OCI-LY1 (cell line): ENCODE measurements around the gene AGPS.

ENCODE experiments used
- CTCF ChIP-seq: fragments of 200-600 bp; sonication (generic), shearing (Covaris generic); IDR thresholded peaks from 2 replicates; pipeline ENCODE4 v1.5.1; 2017; ENCODE audit warnings: mild to moderate bottlenecking, antibody characterized with exemption, low read length, moderate library complexity, mixed read lengths
- EZH2 ChIP-seq: fragments of 200-600 bp; sonication (generic), shearing (Covaris generic); IDR thresholded peaks from 2 replicates; pipeline ENCODE4 v1.8.0; 2017; ENCODE audit warnings: borderline replicate concordance, mixed run types, mild to moderate bottlenecking, antibody characterized with exemption, low read length, moderate library complexity, mixed read lengths

- TF ChIP-seq CTCF (no peak), EZH2 (no peak)
Observed at GRCh38 chr2:177359836-177360595, 32.6 kb upstream of the AGPS start.
